Upper lobe of left lung (tissue), 4 donors: Measurements from ENCODE around the gene NRXN3.

Experiments used
- CTCF ChIP-seq, 6 experiments: fragments of 450-650 bp in 4 of 6; fragments of 200-600 bp in 2 of 6; sonication (generic) in 2 of 6; IDR thresholded peaks; one replicate each; pipeline ENCODE4 v1.5.1; 2016 to 2019; ENCODE audit warnings: antibody characterized with exemption in 6 of 6
- POLR2AphosphoS5 ChIP-seq, 2 donors: sonication (generic); formaldehyde crosslinking; IDR thresholded peaks; one replicate each; pipeline ENCODE4 v1.5.1; 2017; ENCODE audit warnings: antibody characterized with exemption in 2 of 2

- TF ChIP-seq CTCF (IDR thresholded peaks at IDR 0.05) (no peak), POLR2AphosphoS5 (IDR thresholded peaks at IDR 0.05) (no peak)
Observed at GRCh38 chr14:79294499-79294898, 1124.3 kb downstream of the NRXN3 start.
